GM21619 (cell line): ENCODE results near the gene AIDA.

Experiments used
- ATAC-seq: cut with Tn5 transposase; IDR thresholded peaks from one replicate; pipeline ENCODE4 v1.9.1; 2021; ENCODE audit not compliant: unreplicated experiment

Gene AIDA

GRCh38 chr1:222653178-222653827, 59.0 kb downstream of the AIDA start:
- peak; percentile 68 for ATAC-seq

DNA sequence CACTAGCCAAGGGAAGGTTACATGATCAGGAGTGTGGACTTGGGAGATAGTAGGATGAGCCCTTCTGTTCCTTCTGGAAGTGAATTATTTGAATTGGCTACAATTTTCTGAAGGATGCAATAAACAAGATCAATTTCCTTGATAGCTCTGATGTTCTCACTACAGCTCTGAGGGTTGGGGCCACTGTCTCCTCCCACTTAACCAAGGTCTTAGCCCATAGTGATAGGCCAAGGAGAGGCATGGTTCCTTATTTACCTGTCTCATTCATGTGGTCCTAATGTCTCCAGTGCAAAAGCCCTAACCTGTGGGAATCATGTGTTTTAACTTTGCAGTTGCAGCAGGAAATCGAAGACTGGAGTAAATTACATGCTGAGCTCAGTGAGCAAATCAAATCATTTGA, 59.6 kb downstream of the AIDA start:
- no peak for ATAC-seq

- ATAC-seq: peak; percentile 2
These were observed 67.7 kb downstream of the AIDA start for GRCh38 chr1:222644636-222644980.

DNA sequence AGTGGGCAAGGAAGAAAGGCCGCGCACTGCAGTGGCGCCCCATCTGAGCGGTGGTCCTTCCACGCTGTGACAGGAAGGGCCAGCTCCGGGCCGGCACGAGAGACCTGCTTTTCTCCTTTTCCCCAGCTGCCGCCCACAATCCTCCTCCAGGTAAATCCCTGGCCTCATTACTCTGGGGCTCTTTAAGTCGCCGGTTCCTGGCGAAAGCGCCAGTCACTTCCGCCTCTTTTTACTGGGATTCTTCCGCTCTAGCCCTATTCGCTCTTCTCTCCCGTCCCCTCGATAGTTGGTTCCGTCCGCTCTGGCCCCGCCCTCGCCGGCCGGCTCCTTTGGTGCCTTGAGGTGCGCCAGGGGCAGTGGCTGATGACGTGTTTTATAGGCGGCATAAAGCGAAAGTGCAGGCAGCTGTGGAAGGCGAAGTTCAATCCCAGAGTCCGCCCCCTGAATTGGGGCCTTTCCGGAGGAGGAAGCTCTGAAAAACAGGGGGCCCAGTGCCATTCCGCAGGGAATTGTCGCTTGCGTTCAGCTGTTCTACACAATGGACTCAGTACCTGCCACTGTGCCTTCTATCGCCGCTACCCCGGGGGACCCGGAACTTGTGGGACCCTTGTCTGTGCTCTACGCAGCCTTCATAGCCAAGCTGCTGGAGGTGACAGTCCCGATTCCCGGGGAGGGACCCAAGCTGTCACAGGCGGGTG, 68.2 kb downstream of the AIDA start:
- ATAC-seq: peak; percentile 97

GRCh38 chr1:222643606-222643937, 68.7 kb downstream of the AIDA start:
- ATAC-seq: no peak

DNA sequence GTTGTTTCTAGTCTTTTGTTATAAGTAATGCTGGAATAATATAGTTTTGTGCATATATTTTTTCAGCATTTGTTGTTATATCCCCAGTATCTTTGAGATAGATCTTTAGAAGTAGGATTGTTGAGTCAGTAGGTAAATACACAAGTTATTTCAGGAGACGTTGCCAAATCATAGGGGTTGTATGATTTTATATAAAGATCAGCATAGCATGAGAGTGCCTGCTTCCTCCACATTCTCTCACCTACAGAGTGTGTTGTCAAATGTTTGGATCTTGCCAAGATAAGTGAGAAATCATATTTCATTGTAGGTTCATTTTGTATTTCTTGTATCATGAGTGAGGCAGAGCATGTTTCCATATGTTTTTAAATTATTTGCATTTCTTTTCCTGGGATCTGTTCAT, 69.8 kb downstream of the AIDA start:
- ATAC-seq: no peak

GRCh38 chr1:222641269-222641948, 70.9 kb downstream of the AIDA start:
- ATAC-seq: no peak

- ATAC-seq: peak; percentile 94
These were observed 77.9 kb downstream of the AIDA start for GRCh38 chr1:222634180-222635013.

GRCh38 chr1:222632749-222633148, 79.5 kb downstream of the AIDA start:
- no peak for ATAC-seq

GRCh38 chr1:222631611-222632208, 80.6 kb downstream of the AIDA start:
- ATAC-seq: no peak

GRCh38 chr1:222629921-222630535, 82.3 kb downstream of the AIDA start:
- ATAC-seq: no peak

- ATAC-seq: no peak
These were observed 85.1 kb downstream of the AIDA start for GRCh38 chr1:222627232-222627631.

DNA sequence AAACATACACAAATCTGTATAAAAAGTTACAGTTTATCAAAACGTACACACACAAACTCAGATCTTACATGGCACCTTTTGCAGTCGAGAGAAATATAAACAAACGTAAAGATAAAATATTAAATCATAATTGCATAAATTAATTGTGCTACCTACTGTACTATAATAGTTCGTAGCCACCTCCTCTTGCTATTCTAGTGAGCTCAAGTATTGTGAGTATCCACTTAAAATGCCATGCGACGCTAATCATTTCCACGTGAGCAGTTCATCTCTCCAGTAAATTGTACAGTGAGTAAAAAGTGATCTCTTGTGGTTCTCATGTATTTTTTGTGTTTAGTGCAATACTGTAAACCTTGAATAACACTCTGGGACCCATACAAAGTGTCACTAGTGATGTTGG, 88.1 kb downstream of the AIDA start:
- no peak for ATAC-seq

GRCh38 chr1:222623458-222623857, 88.8 kb downstream of the AIDA start:
- no peak for ATAC-seq

GRCh38 chr1:222622765-222623164, 89.5 kb downstream of the AIDA start:
- no peak for ATAC-seq

GRCh38 chr1:222620566-222620965, 91.7 kb downstream of the AIDA start:
- peak; percentile 49 for ATAC-seq

DNA sequence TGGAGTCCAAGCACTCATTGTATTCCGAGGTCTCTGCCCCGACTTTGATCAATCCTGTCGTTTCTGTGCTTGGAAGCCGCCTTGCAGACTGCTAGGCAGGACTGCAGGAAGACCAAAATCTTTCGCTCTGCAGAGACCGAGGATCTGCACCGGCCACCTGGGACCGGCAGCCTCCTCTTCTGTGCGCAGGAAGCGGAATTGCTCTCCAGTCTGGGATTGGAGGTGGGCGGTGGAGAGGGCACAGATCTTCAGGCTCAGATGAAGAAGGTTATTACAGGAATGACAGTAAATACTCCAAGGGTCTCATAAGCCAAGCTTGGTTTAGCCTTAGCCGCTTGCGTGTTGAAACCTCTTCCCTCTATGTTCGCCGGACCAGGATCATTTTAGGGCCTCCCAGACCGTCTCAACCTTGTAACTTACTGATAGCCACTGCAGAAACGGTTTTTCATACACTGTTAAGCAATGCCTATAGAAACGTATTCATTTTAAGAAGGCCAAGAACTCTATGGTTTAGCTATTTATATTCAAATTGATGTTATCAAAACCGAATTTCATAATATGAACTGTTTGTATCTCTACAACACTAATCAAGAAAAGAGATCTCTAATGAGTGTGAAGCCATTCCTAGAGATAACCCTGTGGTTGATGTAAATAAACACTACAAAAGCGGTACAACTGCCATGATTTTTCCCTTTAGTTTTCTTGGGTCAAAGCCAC, 93.3 kb downstream of the AIDA start:
- ATAC-seq: no peak
